Parathyroid adenoma (tissue), 2 donors: ENCODE measurements around the gene NXN.

Source experiments
- H2AFZ ChIP-seq: fragments of 300-600 bp; sonication (generic); one replicate; pipeline ENCODE4 v1.7.0; 2017; ENCODE audit warnings: antibody characterized with exemption, mild to moderate bottlenecking
- H3K27ac ChIP-seq: fragments of 300-600 bp; sonication (generic); one replicate; pipeline ENCODE4 v1.7.0; 2017
- H3K27me3 ChIP-seq: fragments of 300-600 bp; sonication (generic); one replicate; pipeline ENCODE4 v1.7.0; 2017; ENCODE audit warnings: low read length; ENCODE audit not compliant: control insufficient read depth, insufficient read depth
- H3K36me3 ChIP-seq: fragments of 300-600 bp; sonication (generic); one replicate; pipeline ENCODE4 v1.7.0; 2017; ENCODE audit warnings: low read length; ENCODE audit not compliant: control insufficient read depth, insufficient read depth
- H3K4me1 ChIP-seq: fragments of 300-600 bp; sonication (generic); one replicate; pipeline ENCODE4 v1.7.0; 2017; ENCODE audit warnings: control low read depth
- H3K4me2 ChIP-seq: fragments of 300-600 bp; sonication (generic); one replicate; pipeline ENCODE4 v1.7.0; 2017; ENCODE audit warnings: low read length
- H3K4me3 ChIP-seq: fragments of 300-600 bp; sonication (generic); one replicate; pipeline ENCODE4 v1.7.0; 2017; ENCODE audit warnings: low read depth, low read length
- H3K79me2 ChIP-seq: fragments of 300-600 bp; sonication (generic); one replicate; pipeline ENCODE4 v1.7.0; 2017; ENCODE audit warnings: control low read depth
- H3K9ac ChIP-seq: fragments of 300-600 bp; sonication (generic); one replicate; pipeline ENCODE4 v1.7.0; 2017; ENCODE audit warnings: mild to moderate bottlenecking
- H3K9me3 ChIP-seq: fragments of 300-600 bp; sonication (generic); one replicate; pipeline ENCODE4 v1.7.0; 2017; ENCODE audit warnings: low read length; ENCODE audit not compliant: control insufficient read depth
- TF ChIP-seq, protein P1 (sequence below): fragments of 300-600 bp; sonication (generic); IDR thresholded peaks from one replicate; pipeline ENCODE4 v1.7.0; 2017; ENCODE audit warnings: antibody characterized with exemption, mild to moderate bottlenecking
- donor health status: primary hyperparathyroidism.

The NXN gene

DNA sequence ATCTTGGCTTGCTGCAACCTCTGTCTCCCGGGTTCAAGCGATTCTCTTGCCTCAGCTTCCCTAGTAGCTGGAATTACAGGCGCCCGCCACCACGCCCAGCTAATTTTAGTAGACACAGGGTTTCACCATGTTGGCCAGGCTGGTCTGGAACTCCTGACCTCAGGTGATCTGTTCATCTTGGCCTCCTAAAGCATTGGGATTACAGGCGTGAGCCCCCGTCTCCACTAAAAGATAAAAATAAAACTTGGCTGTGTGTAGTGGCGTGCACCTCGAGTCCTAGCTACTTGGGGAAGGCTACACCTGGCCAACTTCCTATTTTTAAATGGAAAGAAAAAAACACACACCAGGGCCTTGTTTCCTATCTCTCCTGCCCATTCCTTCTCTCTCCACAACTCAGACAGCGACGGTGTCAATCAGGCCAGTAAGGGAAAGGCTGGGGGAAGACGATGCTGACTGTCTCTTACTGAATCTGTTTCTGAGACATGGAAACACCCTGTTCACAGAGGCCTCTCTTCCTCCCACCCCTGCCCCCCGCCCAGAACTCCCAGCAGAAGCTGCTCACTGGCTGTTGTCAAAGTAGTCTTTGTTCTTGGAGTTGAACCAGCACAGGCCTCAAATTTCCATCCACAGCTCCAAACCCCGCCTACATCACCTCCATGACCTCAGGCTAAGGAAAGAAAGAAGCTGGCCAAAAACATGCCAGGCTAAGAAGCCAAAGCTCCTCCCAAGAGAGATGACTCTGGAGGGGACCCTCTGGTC, 96.6 kb downstream of the NXN start:
- TF ChIP-seq, protein P1, sequence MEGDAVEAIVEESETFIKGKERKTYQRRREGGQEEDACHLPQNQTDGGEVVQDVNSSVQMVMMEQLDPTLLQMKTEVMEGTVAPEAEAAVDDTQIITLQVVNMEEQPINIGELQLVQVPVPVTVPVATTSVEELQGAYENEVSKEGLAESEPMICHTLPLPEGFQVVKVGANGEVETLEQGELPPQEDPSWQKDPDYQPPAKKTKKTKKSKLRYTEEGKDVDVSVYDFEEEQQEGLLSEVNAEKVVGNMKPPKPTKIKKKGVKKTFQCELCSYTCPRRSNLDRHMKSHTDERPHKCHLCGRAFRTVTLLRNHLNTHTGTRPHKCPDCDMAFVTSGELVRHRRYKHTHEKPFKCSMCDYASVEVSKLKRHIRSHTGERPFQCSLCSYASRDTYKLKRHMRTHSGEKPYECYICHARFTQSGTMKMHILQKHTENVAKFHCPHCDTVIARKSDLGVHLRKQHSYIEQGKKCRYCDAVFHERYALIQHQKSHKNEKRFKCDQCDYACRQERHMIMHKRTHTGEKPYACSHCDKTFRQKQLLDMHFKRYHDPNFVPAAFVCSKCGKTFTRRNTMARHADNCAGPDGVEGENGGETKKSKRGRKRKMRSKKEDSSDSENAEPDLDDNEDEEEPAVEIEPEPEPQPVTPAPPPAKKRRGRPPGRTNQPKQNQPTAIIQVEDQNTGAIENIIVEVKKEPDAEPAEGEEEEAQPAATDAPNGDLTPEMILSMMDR, result no peak
- H3K4me1 ChIP-seq, result peaks cover 7% of the 10 kb centered on the region
- H3K27ac ChIP-seq, result peak overlapping the region; percentile 51
- no peaks in the 10 kb centered on the region for H3K27me3 ChIP-seq
- no peaks in the 10 kb centered on the region for H3K9me3 ChIP-seq
- H2AFZ ChIP-seq, result no peak overlapping the region
- no peak overlapping the region for H3K9ac ChIP-seq
- H3K4me3 ChIP-seq, result no peak overlapping the region
- H3K36me3 ChIP-seq, result no peaks in the 10 kb centered on the region
- no peak overlapping the region for H3K4me2 ChIP-seq
- no peaks in the 10 kb centered on the region for H3K79me2 ChIP-seq

DNA sequence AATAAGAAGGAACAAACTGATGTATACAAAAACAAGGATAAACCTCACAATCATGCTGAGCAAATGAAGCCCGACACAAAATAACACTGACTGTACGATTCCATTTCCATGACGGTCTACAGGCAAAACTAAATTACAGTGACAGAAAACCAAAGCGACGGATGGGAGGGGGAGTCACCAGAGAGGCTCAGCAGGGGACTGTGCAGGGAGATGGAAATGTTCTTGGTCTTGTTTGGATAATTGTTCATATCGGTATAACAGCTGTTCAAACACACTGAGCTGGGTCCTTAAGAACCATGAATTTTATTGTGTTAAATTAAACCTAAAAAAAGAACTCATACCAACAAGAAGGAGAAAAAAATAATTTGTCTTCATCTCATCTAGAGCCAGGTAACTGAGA, 97.8 kb downstream of the NXN start:
- no peaks in the 10 kb centered on the region for H3K9me3 ChIP-seq
- H2AFZ ChIP-seq, result no peak overlapping the region
- H3K36me3 ChIP-seq, result no peaks in the 10 kb centered on the region
- H3K27me3 ChIP-seq, result no peaks in the 10 kb centered on the region
- H3K9ac ChIP-seq, result no peak overlapping the region
- no peak overlapping the region for H3K4me2 ChIP-seq
- TF ChIP-seq, protein P1, result no peak
- H3K79me2 ChIP-seq, result no peaks in the 10 kb centered on the region
- H3K27ac ChIP-seq, result no peak overlapping the region
- no peak overlapping the region for H3K4me3 ChIP-seq
- peaks cover 7% of the 10 kb centered on the region for H3K4me1 ChIP-seq

DNA sequence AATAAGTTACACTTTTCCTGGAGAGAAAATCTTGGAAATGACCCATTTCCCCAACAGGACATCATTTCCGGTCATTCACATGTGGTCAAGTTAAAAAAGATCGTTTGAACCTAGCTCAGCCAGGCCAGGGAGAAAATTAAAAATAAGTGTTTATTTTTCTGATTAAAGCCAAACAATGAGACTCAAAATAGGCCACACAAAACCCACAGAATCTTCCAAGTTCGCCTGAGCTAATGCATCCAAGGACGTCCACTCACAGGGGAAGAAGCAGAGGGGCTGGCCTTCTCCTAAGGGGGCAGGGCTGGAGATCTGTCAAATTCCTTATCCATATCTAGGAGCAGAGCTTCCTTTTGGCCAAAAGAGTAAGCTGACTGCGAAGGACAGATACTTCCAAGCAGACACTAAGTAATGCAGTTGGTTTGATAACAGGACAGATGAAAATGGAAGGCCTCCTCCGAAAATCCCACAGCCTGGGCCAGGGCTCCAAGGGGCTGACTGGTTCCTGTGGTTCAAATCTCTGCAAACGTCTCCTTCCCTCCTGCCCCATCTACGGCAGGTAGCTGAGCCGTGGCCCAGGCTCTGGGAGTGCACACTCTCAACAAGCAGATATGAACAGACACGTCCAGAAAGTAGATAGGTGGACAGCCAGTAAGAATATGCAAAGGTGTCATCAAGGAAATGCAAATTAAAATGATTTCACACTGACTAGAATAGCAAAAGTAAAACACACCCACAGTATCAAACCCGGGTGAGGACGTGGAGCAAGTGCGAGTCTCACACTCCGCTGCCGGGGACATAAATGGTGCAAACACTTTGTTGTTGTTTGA, 98.9 kb downstream of the NXN start:
- Histone ChIP-seq H3K27ac (peak overlapping the region; percentile 78), H3K4me3 (no peak overlapping the region), H3K27me3 (no peaks in the 10 kb centered on the region), H3K4me1 (peaks cover 7% of the 10 kb centered on the region), H3K9ac (no peak overlapping the region), H3K9me3 (no peaks in the 10 kb centered on the region), H3K4me2 (no peak overlapping the region), H2AFZ (no peak overlapping the region), H3K36me3 (no peaks in the 10 kb centered on the region), H3K79me2 (no peaks in the 10 kb centered on the region)
- TF ChIP-seq, protein P1, result no peak

DNA sequence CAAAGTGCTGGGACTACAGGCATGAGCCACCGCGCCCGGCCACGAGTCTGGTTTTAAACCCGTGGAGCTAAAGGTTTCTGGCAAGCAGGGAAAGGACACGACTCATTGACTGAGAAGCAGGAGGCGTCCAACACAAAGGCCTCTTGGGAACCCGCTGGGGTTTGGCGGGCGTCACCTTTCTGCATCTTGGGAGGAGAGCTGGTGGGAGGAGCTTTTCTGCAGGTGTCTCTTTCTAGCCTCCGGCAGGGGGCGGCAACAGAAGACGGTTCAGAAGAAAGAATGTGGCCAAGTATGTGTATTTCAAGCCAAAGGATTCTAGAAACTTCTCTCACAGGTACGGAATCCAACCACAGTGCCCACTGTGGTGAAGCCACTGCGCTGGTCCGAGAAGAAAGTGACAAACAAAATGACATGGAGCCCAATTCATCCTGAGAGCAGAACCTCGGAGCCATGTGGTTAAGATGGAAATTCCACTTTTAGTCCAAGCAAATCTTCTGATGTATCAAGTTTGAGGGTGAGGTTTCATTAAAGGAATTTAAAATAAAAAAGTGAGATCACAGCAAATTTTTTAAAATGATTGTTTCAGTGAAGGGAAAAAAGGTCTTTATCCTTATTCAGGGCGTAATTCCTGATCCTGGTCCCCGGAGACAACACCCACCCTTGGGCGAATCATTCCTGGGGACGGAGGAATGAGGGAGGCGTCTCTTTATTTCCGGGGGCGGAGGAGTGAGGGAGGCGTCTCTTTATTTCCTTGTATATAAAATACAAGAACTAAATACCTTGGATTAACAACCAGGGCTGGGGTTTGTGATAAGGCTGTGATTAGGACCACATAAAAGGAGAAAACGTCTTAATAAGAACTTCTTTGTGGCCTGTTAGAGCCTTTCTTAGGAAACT, 99.8 kb downstream of the NXN start:
- Histone ChIP-seq H3K36me3 (no peaks in the 10 kb centered on the region), H3K79me2 (no peaks in the 10 kb centered on the region), H3K27me3 (no peaks in the 10 kb centered on the region), H3K27ac (peak overlapping the region; percentile 78), H3K4me1 (peaks cover 7% of the 10 kb centered on the region), H3K4me2 (no peak overlapping the region), H3K9me3 (no peaks in the 10 kb centered on the region), H2AFZ (peak overlapping the region; percentile 5), H3K9ac (no peak overlapping the region), H3K4me3 (no peak overlapping the region)
- TF ChIP-seq, protein P1, result peak; percentile 56
